ENCODE data around the gene BBC3. TPM values are rescaled to one million over a fixed set of nuclear protein-coding genes. Genes with fewer than 3 reads are reported as not detected.
"Not testable (repeated sequence)": the region's sequence is repeated elsewhere in the genome, so short reads cannot be mapped to it uniquely, and the experiment has no call there.

BBC3 gene
- total RNA-seq, 2 experiments from 2014 or later = 23.2 to 26.2 TPM

- no peaks in the 10 kb centered on the region for H3K9me3 Mint-ChIP-seq
- ChIA-PET POLR2A (interaction anchor here (1.1 kb wide), 1 partner anchor 10 kb away, joined by 3 read pairs; the partner anchor contains the start of gene INAFM1), CTCF (interaction anchor here (1.4 kb wide), 1 partner anchor 17 kb away, joined by 4 read pairs; no protein-coding TSS in a partner anchor)
- no peaks in the 10 kb centered on the region for H3K27me3 Mint-ChIP-seq
- no peak for TF ChIP-seq CTCF (IDR thresholded peaks at IDR 0.05)
- H3K27ac Mint-ChIP-seq = no peak overlapping the region
- peaks cover 8% of the 10 kb centered on the region for H3K4me1 Mint-ChIP-seq (ENCODE audit: low read depth)
- ATAC-seq (no peak), DNase-seq (no peak)
- intact Hi-C loops (cut with micrococcal nuclease) = no loop called here
- no peak overlapping the region for H3K4me3 Mint-ChIP-seq
- H3K36me3 Mint-ChIP-seq (ENCODE audit: low read depth) = peaks cover 39% of the 10 kb centered on the region
These were observed 33.6 kb upstream of the BBC3 start for GRCh38 chr19:47264629-47265028.

- H3K36me3 Mint-ChIP-seq (ENCODE audit: low read depth) = peaks cover 44% of the 10 kb centered on the region
- H3K27me3 Mint-ChIP-seq; H3K27ac Mint-ChIP-seq; ATAC-seq; H3K4me3 Mint-ChIP-seq; H3K9me3 Mint-ChIP-seq; intact Hi-C loops (cut with micrococcal nuclease); DNase-seq: not testable (repeated sequence)
- CTCF ChIA-PET = interaction anchor here (1.2 to 2.1 kb wide), 2 partner anchors 18 to 24 kb away, joined by 3 to 6 read pairs; no protein-coding TSS in a partner anchor
- POLR2A ChIA-PET = interaction anchor here (0.9 kb wide), 1 partner anchor 12 kb away, joined by 4 read pairs; no protein-coding TSS in a partner anchor
- peaks cover 32% of the 10 kb centered on the region for H3K4me1 Mint-ChIP-seq (ENCODE audit: low read depth)
These were observed 31.2 kb upstream of the BBC3 start for GRCh38 chr19:47261946-47262793.

- intact Hi-C loops (cut with micrococcal nuclease) = no loop called here
- TF ChIP-seq CTCF (IDR thresholded peaks at IDR 0.05) = no peak
- H3K27me3 Mint-ChIP-seq = no peaks in the 10 kb centered on the region
- DNase-seq (no peak), ATAC-seq (no peak)
- no peak overlapping the region for H3K4me3 Mint-ChIP-seq
- peaks cover 39% of the 10 kb centered on the region for H3K36me3 Mint-ChIP-seq (ENCODE audit: low read depth)
- peaks cover 36% of the 10 kb centered on the region for H3K4me1 Mint-ChIP-seq (ENCODE audit: low read depth)
- H3K9me3 Mint-ChIP-seq = no peaks in the 10 kb centered on the region
- ChIA-PET POLR2A (interaction anchor here (1.2 to 1.8 kb wide), 3 partner anchors 9 to 16 kb away, joined by 3 to 5 read pairs (median 4); no protein-coding TSS in a partner anchor), CTCF (interaction anchor here (2.1 kb wide), 1 partner anchor 16 kb away, joined by 6 read pairs; no protein-coding TSS in a partner anchor)
- H3K27ac Mint-ChIP-seq = no peak overlapping the region
These were observed 29.5 kb upstream of the BBC3 start for GRCh38 chr19:47260476-47260875.

GRCh38 chr19:47258895-47259555 is 28.0 kb upstream of the BBC3 start:
- DNase-seq = no peak
- Mint-ChIP-seq H3K9me3 (no peaks in the 10 kb centered on the region), H3K4me1 (ENCODE audit: low read depth) (peaks cover 36% of the 10 kb centered on the region), H3K4me3 (peak overlapping the region; percentile 84), H3K27me3 (no peaks in the 10 kb centered on the region), H3K36me3 (ENCODE audit: low read depth) (peaks cover 32% of the 10 kb centered on the region), H3K27ac (peak overlapping the region; percentile 48)
- no peak for TF ChIP-seq CTCF (IDR thresholded peaks at IDR 0.05)
- intact Hi-C loops (cut with micrococcal nuclease) = no loop called here
- POLR2A ChIA-PET = interaction anchor here (0.8 to 1.8 kb wide), 6 partner anchors 10 to 148 kb away, joined by 3 to 5 read pairs (median 3); no protein-coding TSS in a partner anchor
- no peak for ATAC-seq
- CTCF ChIA-PET = interaction anchor here (1.0 kb wide), 1 partner anchor 15 kb away, joined by 3 read pairs; no protein-coding TSS in a partner anchor

- Mint-ChIP-seq H3K27ac (peak overlapping the region; percentile 98), H3K4me3 (peak overlapping the region; percentile 84), H3K4me1 (ENCODE audit: low read depth) (peaks cover 36% of the 10 kb centered on the region), H3K9me3 (no peaks in the 10 kb centered on the region), H3K27me3 (no peaks in the 10 kb centered on the region), H3K36me3 (ENCODE audit: low read depth) (peaks cover 32% of the 10 kb centered on the region)
- ChIA-PET CTCF (no interaction called here), POLR2A (interaction anchor here (1.0 to 1.1 kb wide), 2 partner anchors 14 to 147 kb away, joined by 3 to 4 read pairs; no protein-coding TSS in a partner anchor)
- ATAC-seq (no peak), DNase-seq (no peak)
- intact Hi-C loops (cut with micrococcal nuclease) = no loop called here
- TF ChIP-seq CTCF (IDR thresholded peaks at IDR 0.05) = no peak
These were observed 27.4 kb upstream of the BBC3 start for GRCh38 chr19:47258434-47258833.

Measured in activated CD8-positive, alpha-beta T cell treated with anti-CD3 and anti-CD28 coated beads for 36 hours (primary cell).